H1 (cell line): ENCODE results near the gene ARHGAP26. TPM values are rescaled to one million over a fixed set of nuclear protein-coding genes. Genes with fewer than 3 reads are reported as not detected.
A peak's percentile ranks its signal among the peaks of the same experiment; 100 is the strongest.

Experiments
- CTCF ChIA-PET: fragments of 300-600 bp; sonication (Branson Sonifier 250); formaldehyde crosslinking; loops from one replicate; lab custom pipeline; 2021; ENCODE audit not compliant: partially characterized antibody; lab: Charles Lee
- POLR2A ChIA-PET: fragments of 300-600 bp; sonication (Branson Sonifier 250); formaldehyde crosslinking; loops from one replicate; lab custom pipeline; 2021; ENCODE audit warnings: inconsistent platforms; ENCODE audit not compliant: partially characterized antibody; lab: Charles Lee
- DNase-seq, 2 experiments: peaks; one replicate each; pipeline versions ENCODE4 v3.0.0 to v3.0.0-alpha.2; 2010 to 2022; ENCODE audit warnings: low spot score in 2 of 2, low read depth in 1 of 2, mixed read lengths in 1 of 2
- FAIRE-seq: peaks from 2 replicates; lab custom pipeline; 2011; peaks lifted over from hg19 to GRCh38; lab: Jason Lieb, UNC
- H2AFZ ChIP-seq: 2 replicates; pipeline ENCODE4 v1.8.1; 2012; ENCODE audit warnings: low read length, inconsistent platforms
- H2AK5ac ChIP-seq: 2 replicates; pipeline ENCODE4 v1.6.1; 2013; ENCODE audit warnings: low read depth, low read length
- H2BK120ac ChIP-seq: replicated peaks from 2 replicates; pipeline ENCODE3; 2013; ENCODE audit warnings: low read depth, low read length, inconsistent platforms
- H2BK12ac ChIP-seq: 2 replicates; pipeline ENCODE4 v1.6.1; 2013; ENCODE audit warnings: low read depth, low read length
- H2BK15ac ChIP-seq: 2 replicates; pipeline ENCODE4 v1.6.1; 2013; ENCODE audit warnings: low read length
- H2BK20ac ChIP-seq: 2 replicates; pipeline ENCODE4 v1.6.1; 2013; ENCODE audit warnings: low read length
- H2BK5ac ChIP-seq: 2 replicates; pipeline ENCODE4 v1.6.1; 2013; ENCODE audit warnings: low read depth, low read length
- H3K14ac ChIP-seq: 2 replicates; pipeline ENCODE4 v1.6.1; 2013; ENCODE audit warnings: inconsistent platforms; ENCODE audit not compliant: insufficient read length
- H3K18ac ChIP-seq: 2 replicates; pipeline ENCODE4 v1.6.1; 2013; ENCODE audit warnings: low read length; ENCODE audit errors: extremely low read depth
- H3K23ac ChIP-seq: 2 replicates; pipeline ENCODE4 v1.6.1; 2013; ENCODE audit warnings: inconsistent platforms; ENCODE audit not compliant: insufficient read length
- H3K23me2 ChIP-seq: 2 replicates; pipeline ENCODE4 v1.6.1; 2013; ENCODE audit warnings: low read depth, low read length
- H3K27ac ChIP-seq: 2 replicates; pipeline ENCODE4 v1.6.1; 2011; ENCODE audit warnings: low read depth, low read length, inconsistent platforms
- H3K27me3 ChIP-seq, 4 experiments: replicated peaks in 1 of 4; 1 replicate in 1 of 4; 2 replicates in 3 of 4; pipeline versions ENCODE4 v1.6.1 to v1.8.1; 2011 to 2013; ENCODE audit warnings: low read length in 3 of 4, mild to moderate bottlenecking in 3 of 4, inconsistent platforms in 2 of 4, mixed read lengths in 2 of 4, moderate library complexity in 1 of 4; ENCODE audit not compliant: control insufficient read depth in 3 of 4, insufficient read depth in 3 of 4; ENCODE audit errors: extremely low read depth in 1 of 4
- H3K36me3 ChIP-seq, 4 experiments: 2 replicates each; pipeline versions ENCODE4 v1.6.1 to v1.8.1; 2011 to 2013; ENCODE audit warnings: mild to moderate bottlenecking in 4 of 4, low read length in 3 of 4, moderate library complexity in 2 of 4, control low read depth in 1 of 4, inconsistent platforms in 1 of 4; ENCODE audit not compliant: insufficient read depth in 4 of 4, control insufficient read depth in 2 of 4
- H3K4ac ChIP-seq: replicated peaks from 2 replicates; pipeline ENCODE3; 2013; ENCODE audit warnings: low read length, low read depth, mixed read lengths, inconsistent platforms; ENCODE audit not compliant: insufficient read length
- H3K4me1 ChIP-seq, 4 experiments: replicated peaks in 1 of 4; 1 replicate in 1 of 4; 2 replicates in 3 of 4; pipeline versions ENCODE4 v1.6.1 to v1.8.1; 2011 to 2013; ENCODE audit warnings: low read length in 3 of 4, inconsistent platforms in 2 of 4, mixed read lengths in 1 of 4; ENCODE audit not compliant: insufficient read depth in 4 of 4, control insufficient read depth in 3 of 4
- H3K4me2 ChIP-seq, 2 experiments: 2 replicates each; pipeline versions ENCODE4 v1.6.1 to v1.8.1; 2011 to 2013; ENCODE audit warnings: low read depth in 2 of 2, low read length in 2 of 2, control low read depth in 1 of 2, inconsistent platforms in 1 of 2, mild to moderate bottlenecking in 1 of 2; ENCODE audit not compliant: insufficient read depth in 1 of 2
- H3K4me3 ChIP-seq, 4 experiments: fragments of 200-600, 300-600 bp in 1 of 4; sonication (generic), shearing (Covaris generic), sonication (Bioruptor Twin) in 1 of 4; 2 replicates each; pipeline versions ENCODE4 v1.5.1 to v1.8.1; 2011 to 2016; ENCODE audit warnings: low read length in 4 of 4, low read depth in 3 of 4, control low read depth in 2 of 4, inconsistent platforms in 2 of 4, mild to moderate bottlenecking in 2 of 4, mixed read lengths in 1 of 4, moderate library complexity in 1 of 4; ENCODE audit not compliant: insufficient read depth in 2 of 4; ENCODE audit errors: extremely low read depth in 1 of 4
- H3K56ac ChIP-seq: replicated peaks from 2 replicates; pipeline ENCODE3; 2013; ENCODE audit warnings: low read depth, mild to moderate bottlenecking, mixed read lengths, low read length, inconsistent platforms; ENCODE audit not compliant: insufficient read length
- H3K79me1 ChIP-seq: 2 replicates; pipeline ENCODE4 v1.6.1; 2013; ENCODE audit warnings: low read depth, low read length, control low read depth
- H3K79me2 ChIP-seq, 2 experiments: 2 replicates each; pipeline versions ENCODE4 v1.6.1 to v1.8.1; 2012 to 2013; ENCODE audit warnings: low read length in 2 of 2, mild to moderate bottlenecking in 2 of 2, inconsistent platforms in 1 of 2; ENCODE audit not compliant: insufficient read depth in 2 of 2, control insufficient read depth in 1 of 2
- H3K9ac ChIP-seq, 4 experiments: replicated peaks in 1 of 4; 1 replicate in 1 of 4; 2 replicates in 3 of 4; pipeline versions ENCODE4 v1.6.1 to v1.8.1; 2011 to 2013; ENCODE audit warnings: low read depth in 3 of 4, low read length in 3 of 4, control low read depth in 2 of 4, mild to moderate bottlenecking in 2 of 4, moderate library complexity in 2 of 4, inconsistent platforms in 1 of 4; ENCODE audit errors: extremely low read depth in 1 of 4
- H3K9me3 ChIP-seq, 2 experiments: 2 replicates each; pipeline versions ENCODE4 v1.6.1 to v1.8.1; 2012 to 2013; ENCODE audit warnings: mild to moderate bottlenecking in 2 of 2, moderate library complexity in 2 of 2, control low read depth in 1 of 2, inconsistent platforms in 1 of 2, low read depth in 1 of 2, low read length in 1 of 2, mixed read lengths in 1 of 2; ENCODE audit not compliant: insufficient read depth in 2 of 2
- H4K20me1 ChIP-seq, 2 experiments: replicated peaks in 1 of 2; 2 replicates each; pipeline versions ENCODE3 to v1.8.1; 2011 to 2013; ENCODE audit warnings: inconsistent platforms in 2 of 2, low read length in 2 of 2, mild to moderate bottlenecking in 1 of 2; ENCODE audit not compliant: insufficient read depth in 2 of 2, control insufficient read depth in 1 of 2
- H4K5ac ChIP-seq: 2 replicates; pipeline ENCODE4 v1.6.1; 2013; ENCODE audit warnings: low read length, low read depth, mixed read lengths, inconsistent platforms; ENCODE audit not compliant: insufficient read length
- H4K8ac ChIP-seq: 2 replicates; pipeline ENCODE4 v1.8.0; 2013; ENCODE audit warnings: mild to moderate bottlenecking, moderate library complexity, low read length, inconsistent platforms; ENCODE audit not compliant: insufficient read depth; ENCODE audit errors: extremely low read depth
- H4K91ac ChIP-seq: replicated peaks from 2 replicates; pipeline ENCODE3; 2013; ENCODE audit warnings: low read length, mixed read lengths, inconsistent platforms; ENCODE audit not compliant: insufficient read length
- E2F6 ChIP-seq: IDR thresholded peaks from 2 replicates; pipeline ENCODE4 v1.6.1; 2012; ENCODE audit warnings: inconsistent platforms
- MAX ChIP-seq: IDR thresholded peaks from 2 replicates; pipeline ENCODE4 v1.6.1; 2012; ENCODE audit warnings: inconsistent platforms
- RXRA ChIP-seq: IDR thresholded peaks from 2 replicates; pipeline ENCODE4 v1.6.1; 2011; ENCODE audit warnings: low read depth, mild to moderate bottlenecking, low read length, moderate library complexity; ENCODE audit not compliant: insufficient read depth
- WGBS, 2 experiments: shearing (Covaris generic) in 1 of 2; methylation state at CpG; one replicate each; pipeline versions ENCODE4 v1.1.6 to v1.1.7; 2013 to 2015; ENCODE audit warnings: low lambda C conversion rate in 2 of 2, mixed read lengths in 2 of 2, inconsistent platforms in 1 of 2, low coverage in 1 of 2, missing lambda C conversion rate in 1 of 2; ENCODE audit not compliant: insufficient replicate concordance in 2 of 2, insufficient coverage in 1 of 2, insufficient read length in 1 of 2; ENCODE audit errors: extremely low coverage in 1 of 2, missing lambda C conversion rate in 1 of 2; 5-methylcytosine and 5-hydroxymethylcytosine counted together
- polyA plus RNA-seq, 7 experiments: library from polyadenylated mRNA; depleted of rRNA in 3 of 7; stranded (reverse) in 5 of 7; unstranded in 2 of 7; fragments of >200 nt in 5 of 7; fragments of 200-250 nt in 2 of 7; gene quantifications; 1 replicate in 5 of 7; 2 replicates in 1 of 7; 4 replicates in 1 of 7; pipeline versions ENCODE4 v1.2.1 to v1.2.3, GENCODE V29; 2011 to 2013; ENCODE audit warnings: missing spikeins in 2 of 7, mixed read lengths in 2 of 7
- total RNA-seq: library from RNA; stranded (reverse); fragmentation: NEBNext Ultra II Directional; extraction: Animal tissue kit (Norgen Biotek cat#: 25700); gene quantifications from 2 replicates; pipeline ENCODE4 v1.2.1, GENCODE V29; 2021

ARHGAP26 gene
- total and polyA plus RNA-seq, 2 of the 8 experiments (the other 6 are each of a cell fraction or from before 2014, with no cell fraction given) = 7.1 to 24.8 TPM

- H3K79me1 ChIP-seq = no peaks in the 10 kb centered on the region
- H4K20me1 ChIP-seq = no peaks in the 10 kb centered on the region
- peaks cover 0 to 3% (median 0%) of the 10 kb centered on the region in 4 experiments; a peak in 1 of 7 replicates for H3K4me1 ChIP-seq
- H3K4me3 ChIP-seq = no peak overlapping the region
- DNase-seq = no peak
- H4K5ac ChIP-seq = no peak overlapping the region
- H3K36me3 ChIP-seq = no peaks in the 10 kb centered on the region; a peak in 1 of 8 replicates
- H3K4me2 ChIP-seq = no peak overlapping the region
- H3K79me2 ChIP-seq = no peaks in the 10 kb centered on the region
- no peak overlapping the region for H4K8ac ChIP-seq
- no peak overlapping the region for H3K18ac ChIP-seq
- 69% methylated on average over 2 of the region's 2 CpGs; no CpG with 5 or more reads in 1 of the 2 experiments for WGBS, 2 experiments
- H3K23ac ChIP-seq = no peak overlapping the region
- H3K23me2 ChIP-seq = peaks cover 2% of the 10 kb centered on the region; the same call in 1 of the 2 replicates
- no peak overlapping the region for H2AFZ ChIP-seq
- no peaks in the 10 kb centered on the region for H3K9me3 ChIP-seq
- POLR2A ChIA-PET = no interaction called here
- no peak overlapping the region for H2BK5ac ChIP-seq
- H2BK120ac ChIP-seq = no peak overlapping the region
- H3K9ac ChIP-seq = no peak overlapping the region
- H2AK5ac ChIP-seq = no peak overlapping the region
- CTCF ChIA-PET = interaction anchor here (0.6 to 4.9 kb wide), 10 partner anchors 8 to 217 kb away, joined by 3 to 33 read pairs (median 4); no protein-coding TSS in a partner anchor
- H3K56ac ChIP-seq = no peak overlapping the region
- no peak overlapping the region for H2BK12ac ChIP-seq
- H3K14ac ChIP-seq = no peak overlapping the region
- no peak overlapping the region for H3K4ac ChIP-seq
- H3K27ac ChIP-seq = no peak overlapping the region
- FAIRE-seq = no peak
- H2BK15ac ChIP-seq = no peak overlapping the region
- TF ChIP-seq RXRA (no peak), E2F6 (peak; percentile 33; the same call in 1 of the 2 replicates), MAX (peak; percentile 48; the same call in 1 of the 2 replicates)
- TF ChIP-seq, all 59 proteins: peak for 2
- no peak overlapping the region for H2BK20ac ChIP-seq
- no peaks in the 10 kb centered on the region for H3K27me3 ChIP-seq
- H4K91ac ChIP-seq = no peak overlapping the region
These were observed 449.5 kb downstream of the ARHGAP26 start for GRCh38 chr5:143219696-143220095.
